RWPE2 (cell line): Measurements from ENCODE around the gene KIF26B.
"Not testable (repeated sequence)": the region's sequence is repeated elsewhere in the genome, so short reads cannot be mapped to it uniquely, and the experiment has no call there.

Experiments used
- ATAC-seq: fragments of 200-7000 bp; cut with Tn5 transposase; 3 replicates; pipeline ENCODE4 v1.9.1; 2021; ENCODE audit warnings: low read depth
- DNase-seq: peaks from one replicate; pipeline ENCODE4 v3.0.0-alpha.2; 2020; ENCODE audit warnings: low spot score
- H3K27ac ChIP-seq: fragments of 450-650 bp; 2 replicates; pipeline ENCODE4 v1.5.1; 2017; ENCODE audit warnings: mild to moderate bottlenecking; ENCODE audit not compliant: poor library complexity, severe bottlenecking
- H3K27me3 ChIP-seq: fragments of 250-450 bp; sonication (Bioruptor Pico); 2 replicates; pipeline ENCODE4 v1.5.1; 2021; ENCODE audit warnings: mild to moderate bottlenecking, moderate library complexity; ENCODE audit not compliant: insufficient read depth, poor library complexity, severe bottlenecking
- H3K36me3 ChIP-seq: fragments of 250-450 bp; sonication (Bioruptor Pico); 2 replicates; pipeline ENCODE4 v1.5.1; 2020; ENCODE audit warnings: low read depth, mild to moderate bottlenecking, moderate library complexity
- H3K4me1 ChIP-seq: fragments of 250-450 bp; sonication (Bioruptor Pico); 2 replicates; pipeline ENCODE4 v1.5.1; 2021; ENCODE audit warnings: mild to moderate bottlenecking, moderate library complexity; ENCODE audit not compliant: insufficient read depth, poor library complexity, severe bottlenecking
- H3K4me3 ChIP-seq: fragments of 250-450 bp; sonication (Bioruptor Pico); 2 replicates; pipeline ENCODE4 v1.5.1; 2021; ENCODE audit warnings: mild to moderate bottlenecking, moderate library complexity; ENCODE audit not compliant: severe bottlenecking
- H3K9me3 ChIP-seq: fragments of 250-450 bp; sonication (Bioruptor Pico); 2 replicates; pipeline ENCODE4 v1.5.1; 2021; ENCODE audit warnings: mild to moderate bottlenecking, moderate library complexity; ENCODE audit not compliant: severe bottlenecking
- TF ChIP-seq, protein P1 (sequence below): fragments of 450-650 bp; IDR thresholded peaks from one replicate; pipeline ENCODE4 v1.5.1; 2017; ENCODE audit warnings: mild to moderate bottlenecking, moderate library complexity; ENCODE audit not compliant: poor library complexity, severe bottlenecking

The KIF26B gene

DNA sequence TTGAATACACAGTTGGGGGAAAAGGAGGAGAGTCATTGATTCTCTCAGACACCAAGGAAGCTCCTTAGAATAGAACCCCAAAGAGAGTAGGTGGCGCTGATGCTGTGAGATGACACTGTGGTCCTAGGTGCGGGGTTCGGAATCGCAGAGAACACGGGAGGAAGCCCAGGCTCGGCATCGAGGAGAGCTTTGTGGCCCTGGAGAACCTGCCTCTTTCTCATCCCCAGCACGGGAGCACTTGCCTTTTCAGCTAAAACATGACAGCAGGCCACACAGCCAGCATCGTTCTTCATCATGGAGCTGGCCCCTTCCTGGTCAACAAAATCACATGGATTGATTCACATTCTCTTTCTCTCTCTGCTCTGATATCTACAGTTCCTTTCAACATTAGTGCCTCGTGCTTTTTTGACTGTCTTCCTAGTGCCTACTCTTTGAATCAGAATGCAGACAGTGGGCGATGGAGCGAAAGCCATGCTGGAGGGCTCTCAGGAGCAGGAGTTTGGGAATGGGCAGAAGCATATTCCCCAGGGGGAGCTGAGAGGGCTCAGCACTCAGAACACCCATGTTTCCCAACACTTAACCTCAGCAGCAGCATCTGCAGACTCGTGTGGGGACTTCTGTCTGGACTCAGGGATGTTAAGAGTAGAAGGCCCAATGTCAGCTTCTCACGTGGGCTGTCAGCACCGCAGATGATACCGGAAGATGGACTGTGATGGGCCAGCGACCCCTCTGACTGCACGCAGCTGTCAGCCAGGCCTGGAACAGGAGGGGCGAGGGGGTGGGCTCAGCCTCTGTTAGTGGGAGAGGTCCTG is 539.4 kb downstream of the KIF26B start:
- Histone ChIP-seq H3K27ac (no peak overlapping the region), H3K27me3 (no peaks in the 10 kb centered on the region), H3K4me3 (no peak overlapping the region), H3K9me3 (no peaks in the 10 kb centered on the region), H3K4me1 (no peaks in the 10 kb centered on the region), H3K36me3 (no peaks in the 10 kb centered on the region)
- DNase-seq, result no peak
- ATAC-seq, result no peak
- TF ChIP-seq, protein P1, sequence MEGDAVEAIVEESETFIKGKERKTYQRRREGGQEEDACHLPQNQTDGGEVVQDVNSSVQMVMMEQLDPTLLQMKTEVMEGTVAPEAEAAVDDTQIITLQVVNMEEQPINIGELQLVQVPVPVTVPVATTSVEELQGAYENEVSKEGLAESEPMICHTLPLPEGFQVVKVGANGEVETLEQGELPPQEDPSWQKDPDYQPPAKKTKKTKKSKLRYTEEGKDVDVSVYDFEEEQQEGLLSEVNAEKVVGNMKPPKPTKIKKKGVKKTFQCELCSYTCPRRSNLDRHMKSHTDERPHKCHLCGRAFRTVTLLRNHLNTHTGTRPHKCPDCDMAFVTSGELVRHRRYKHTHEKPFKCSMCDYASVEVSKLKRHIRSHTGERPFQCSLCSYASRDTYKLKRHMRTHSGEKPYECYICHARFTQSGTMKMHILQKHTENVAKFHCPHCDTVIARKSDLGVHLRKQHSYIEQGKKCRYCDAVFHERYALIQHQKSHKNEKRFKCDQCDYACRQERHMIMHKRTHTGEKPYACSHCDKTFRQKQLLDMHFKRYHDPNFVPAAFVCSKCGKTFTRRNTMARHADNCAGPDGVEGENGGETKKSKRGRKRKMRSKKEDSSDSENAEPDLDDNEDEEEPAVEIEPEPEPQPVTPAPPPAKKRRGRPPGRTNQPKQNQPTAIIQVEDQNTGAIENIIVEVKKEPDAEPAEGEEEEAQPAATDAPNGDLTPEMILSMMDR, result no peak

DNA sequence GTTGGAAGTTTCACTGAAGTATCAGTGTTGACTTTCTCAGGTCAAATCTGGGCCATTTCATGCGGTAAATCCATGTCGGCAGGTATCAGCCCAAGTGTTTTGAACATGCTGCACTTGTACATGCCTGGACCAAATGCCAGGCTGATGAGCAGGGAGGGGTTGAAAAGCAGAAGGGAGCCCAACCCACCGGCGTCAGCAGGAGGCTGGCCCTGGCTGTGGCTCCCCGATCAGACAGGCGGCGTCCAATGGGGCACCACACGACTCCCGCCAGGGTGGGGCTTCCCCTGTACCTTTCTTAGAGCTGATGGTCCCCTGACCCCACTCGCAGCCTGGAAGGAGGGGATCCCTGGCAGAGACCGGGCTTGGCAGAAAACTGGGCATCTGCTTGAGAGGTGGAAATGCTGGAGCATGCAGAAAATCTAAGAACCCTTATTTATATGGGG is 540.0 kb downstream of the KIF26B start:
- DNase-seq (no peak), ATAC-seq (no peak)
- no peaks in the 10 kb centered on the region for H3K4me1 ChIP-seq
- H3K4me3 ChIP-seq, result no peak overlapping the region
- H3K9me3 ChIP-seq, result no peaks in the 10 kb centered on the region
- H3K27ac ChIP-seq, result no peak overlapping the region
- H3K36me3 ChIP-seq, result no peaks in the 10 kb centered on the region
- TF ChIP-seq, protein P1, result no peak
- no peaks in the 10 kb centered on the region for H3K27me3 ChIP-seq

DNA sequence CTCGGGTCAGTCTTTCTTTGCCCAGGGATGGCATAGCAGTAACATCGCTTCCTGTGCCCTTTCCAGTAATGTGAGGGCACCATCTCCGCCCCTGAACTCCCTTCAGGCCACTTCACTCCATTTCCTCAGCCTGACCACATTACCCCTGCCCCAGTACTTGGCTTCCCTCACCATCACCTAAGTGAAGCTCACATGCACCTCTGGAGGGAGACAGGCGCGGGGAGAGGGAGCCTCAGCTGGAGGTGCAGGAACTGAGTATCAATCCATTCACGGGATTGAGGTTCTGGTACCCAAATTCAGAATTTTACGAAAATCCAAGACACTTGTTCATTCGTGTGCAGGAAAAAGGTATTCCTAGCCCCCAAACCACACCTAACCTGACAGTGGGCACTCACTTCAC is 540.4 kb downstream of the KIF26B start:
- ATAC-seq (no peak), DNase-seq (no peak)
- H3K4me3 ChIP-seq, result no peak overlapping the region
- no peaks in the 10 kb centered on the region for H3K36me3 ChIP-seq
- TF ChIP-seq, protein P1, result no peak
- H3K4me1 ChIP-seq, result no peaks in the 10 kb centered on the region
- no peaks in the 10 kb centered on the region for H3K27me3 ChIP-seq
- H3K27ac ChIP-seq, result no peak overlapping the region
- no peaks in the 10 kb centered on the region for H3K9me3 ChIP-seq

DNA sequence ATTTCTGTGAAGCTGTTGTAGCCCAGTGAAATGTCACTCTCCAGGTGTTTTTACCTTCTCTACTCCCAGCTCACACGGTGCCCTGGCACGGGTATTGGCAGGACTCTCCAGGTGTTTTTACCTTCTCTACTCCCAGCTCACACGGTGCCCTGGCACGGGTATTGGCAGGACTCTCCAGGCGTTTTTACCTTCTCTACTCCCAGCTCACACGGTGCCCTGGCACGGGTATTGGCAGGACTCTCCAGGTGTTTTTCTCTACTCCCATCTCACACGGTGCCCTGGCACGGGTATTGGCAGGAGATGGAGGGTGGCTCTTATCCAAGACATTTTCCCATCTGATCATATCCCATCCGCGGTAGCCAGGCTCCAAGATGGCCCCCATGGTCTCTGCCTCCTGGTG is 540.9 kb downstream of the KIF26B start:
- not testable (repeated sequence) for ATAC-seq

DNA sequence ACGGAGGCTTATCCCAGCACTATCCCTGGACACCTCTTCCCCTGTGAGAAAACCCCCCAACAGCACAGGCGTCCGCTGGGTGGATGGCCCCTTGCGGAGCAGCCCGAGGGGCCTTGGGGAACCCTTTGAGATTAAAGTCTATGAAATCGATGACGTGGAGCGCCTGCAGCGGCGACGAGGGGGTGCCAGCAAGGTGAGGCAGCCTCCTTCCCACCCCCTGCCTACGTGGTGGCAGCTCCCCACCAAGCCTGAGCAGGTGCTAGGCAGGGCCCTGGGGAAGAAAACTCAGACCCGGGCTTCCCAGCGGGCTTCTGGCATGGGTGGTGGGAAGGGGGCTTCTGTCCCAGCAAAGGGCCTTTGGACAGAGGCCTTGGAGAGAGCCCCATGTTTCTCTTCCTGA is 543.3 kb downstream of the KIF26B start:
- Histone ChIP-seq H3K36me3 (no peaks in the 10 kb centered on the region), H3K4me3 (no peak overlapping the region), H3K27me3 (no peaks in the 10 kb centered on the region), H3K27ac (no peak overlapping the region), H3K9me3 (no peaks in the 10 kb centered on the region), H3K4me1 (no peaks in the 10 kb centered on the region)
- TF ChIP-seq, protein P1, result no peak
- DNase-seq (no peak), ATAC-seq (no peak)

More for the DNA sequence above, 540.9 kb downstream of the KIF26B start:
- not testable (repeated sequence) for H3K27me3 ChIP-seq, H3K27ac ChIP-seq, H3K9me3 ChIP-seq, H3K4me1 ChIP-seq, H3K4me3 ChIP-seq, DNase-seq, H3K36me3 ChIP-seq
